Mesendoderm (in vitro differentiated cells): ENCODE data around the gene ACO2.
"Not testable (repeated sequence)": the region's sequence is repeated elsewhere in the genome, so short reads cannot be mapped to it uniquely, and the experiment has no call there.

Experiments used
- DNase-seq: peaks from one replicate; pipeline ENCODE4 v3.0.0; 2013
- H2AK5ac ChIP-seq: 2 replicates; pipeline ENCODE4 v1.6.1; 2013; ENCODE audit warnings: low read length, inconsistent platforms
- H2BK120ac ChIP-seq: 2 replicates; pipeline ENCODE4 v1.6.1; 2013; ENCODE audit warnings: low read depth, mild to moderate bottlenecking, low read length, moderate library complexity, mixed read lengths
- H2BK15ac ChIP-seq: replicated peaks from 2 replicates; pipeline ENCODE4 v1.6.1; 2013; ENCODE audit warnings: low read depth, mild to moderate bottlenecking, moderate library complexity
- H2BK5ac ChIP-seq: 2 replicates; pipeline ENCODE4 v1.6.1; 2013; ENCODE audit warnings: low read length, inconsistent platforms
- H3K18ac ChIP-seq: 2 replicates; pipeline ENCODE4 v1.6.1; 2013; ENCODE audit warnings: mild to moderate bottlenecking, low read length, mixed read lengths
- H3K23ac ChIP-seq: one replicate; pipeline ENCODE4 v1.6.1; 2013; ENCODE audit warnings: low read length
- H3K27ac ChIP-seq: 2 replicates; pipeline ENCODE4 v1.5.1; 2013; ENCODE audit warnings: low read depth, mild to moderate bottlenecking, inconsistent platforms, low read length, moderate library complexity
- H3K27me3 ChIP-seq: 2 replicates; pipeline ENCODE4 v1.6.1; 2013; ENCODE audit warnings: low read length, control low read depth, mild to moderate bottlenecking, inconsistent platforms; ENCODE audit not compliant: insufficient read depth, poor library complexity
- H3K36me3 ChIP-seq: 2 replicates; pipeline ENCODE4 v1.6.1; 2013; ENCODE audit warnings: low read length, inconsistent platforms; ENCODE audit not compliant: control insufficient read depth, insufficient read depth
- H3K4ac ChIP-seq: one replicate; pipeline ENCODE4 v1.6.1; 2013; ENCODE audit warnings: low read depth, mild to moderate bottlenecking, low read length, moderate library complexity
- H3K4me1 ChIP-seq: 2 replicates; pipeline ENCODE4 v1.6.1; 2013; ENCODE audit warnings: low read depth, low read length, inconsistent platforms; ENCODE audit not compliant: control insufficient read depth
- H3K4me2 ChIP-seq: 2 replicates; pipeline ENCODE4 v1.6.1; 2013; ENCODE audit warnings: low read length
- H3K4me3 ChIP-seq: 2 replicates; pipeline ENCODE4 v1.5.1; 2013; ENCODE audit warnings: mild to moderate bottlenecking, low read length
- H3K56ac ChIP-seq: one replicate; pipeline ENCODE4 v1.6.1; 2013; ENCODE audit warnings: low read length
- H3K79me1 ChIP-seq: 2 replicates; pipeline ENCODE4 v1.6.1; 2013; ENCODE audit warnings: low read length, inconsistent platforms
- H3K79me2 ChIP-seq: 2 replicates; pipeline ENCODE4 v1.6.1; 2013; ENCODE audit warnings: mild to moderate bottlenecking, low read length; ENCODE audit not compliant: control insufficient read depth, insufficient read depth
- H3K9ac ChIP-seq: 2 replicates; pipeline ENCODE4 v1.6.1; 2013; ENCODE audit warnings: low read length, inconsistent platforms
- H4K5ac ChIP-seq: one replicate; pipeline ENCODE4 v1.6.1; 2013; ENCODE audit warnings: low read length
- H4K8ac ChIP-seq: one replicate; pipeline ENCODE4 v1.6.1; 2013; ENCODE audit warnings: low read depth, mild to moderate bottlenecking, control low read depth, low read length, moderate library complexity
- WGBS: extraction: QIAGEN DNeasy Blood & Tissue Kit; methylation state at CpG from one replicate; pipeline ENCODE4 v1.1.7; 2013; ENCODE audit warnings: low lambda C conversion rate, missing lambda C conversion rate; ENCODE audit not compliant: insufficient coverage; ENCODE audit errors: extremely low coverage; 5-methylcytosine and 5-hydroxymethylcytosine counted together

The ACO2 gene

DNA sequence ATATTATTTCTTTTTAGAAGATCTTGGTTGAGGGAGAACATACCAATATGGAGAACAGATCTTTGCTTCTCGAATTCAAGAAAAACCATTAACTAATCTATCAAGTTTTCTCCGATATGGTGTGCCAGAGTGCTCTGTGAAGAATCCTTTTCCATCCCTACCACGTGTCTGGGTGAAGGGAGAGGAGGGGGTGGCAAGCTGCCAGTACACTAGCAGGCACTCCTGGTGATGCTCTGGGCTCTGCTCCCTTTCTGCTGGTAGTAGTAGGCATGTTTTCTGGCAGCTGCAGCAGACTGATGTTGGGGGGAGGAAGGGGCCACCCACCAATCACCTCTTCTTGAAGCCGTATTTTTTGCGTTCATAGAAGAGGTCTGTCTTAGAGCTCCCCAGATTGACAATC is 8.8 kb upstream of the ACO2 start:
- WGBS, result no CpG with 5 or more reads among the region's 5 CpGs
- not testable (repeated sequence) for H3K18ac ChIP-seq, H3K36me3 ChIP-seq, H2BK5ac ChIP-seq, H3K27me3 ChIP-seq, H3K79me1 ChIP-seq, H3K9ac ChIP-seq, H4K8ac ChIP-seq, H3K79me2 ChIP-seq, H3K4me1 ChIP-seq, H3K4me3 ChIP-seq, H3K4ac ChIP-seq, H2BK15ac ChIP-seq, H2BK120ac ChIP-seq, DNase-seq, H3K27ac ChIP-seq, H3K56ac ChIP-seq, H2AK5ac ChIP-seq, H4K5ac ChIP-seq, H3K23ac ChIP-seq, H3K4me2 ChIP-seq

DNA sequence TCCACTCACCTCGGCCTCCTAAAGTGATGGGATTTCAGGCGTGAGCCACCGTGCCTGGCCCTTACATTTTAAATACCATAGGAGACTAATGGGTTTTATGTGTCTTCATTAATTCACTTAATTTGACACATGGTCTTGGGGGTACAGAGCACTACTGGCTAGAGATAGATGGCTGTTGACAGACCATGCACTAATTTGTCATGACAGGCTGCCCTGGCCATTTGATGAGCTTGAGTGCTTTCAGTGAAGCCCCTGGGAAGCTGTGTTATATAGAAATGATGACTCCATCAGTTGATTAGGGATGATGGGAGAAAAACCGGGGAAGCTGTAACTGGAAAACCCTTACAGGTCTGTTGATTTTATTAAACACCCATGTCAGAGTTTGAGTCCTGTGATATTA is 7.0 kb upstream of the ACO2 start:
- Histone ChIP-seq H2AK5ac (no peak overlapping the region), H4K5ac (no peak overlapping the region), H3K79me1 (peaks cover 10% of the 10 kb centered on the region), H2BK5ac (no peak overlapping the region), H4K8ac (no peak overlapping the region), H3K36me3 (peaks cover 13% of the 10 kb centered on the region), H3K56ac (no peak overlapping the region), H3K23ac (no peak overlapping the region), H3K4me3 (no peak overlapping the region), H3K4me2 (no peak overlapping the region), H3K9ac (no peak overlapping the region), H3K79me2 (peaks cover 5% of the 10 kb centered on the region), H2BK15ac (no peak overlapping the region), H2BK120ac (no peak overlapping the region), H3K27ac (no peak overlapping the region), H3K18ac (no peak overlapping the region), H3K27me3 (no peaks in the 10 kb centered on the region), H3K4ac (no peak overlapping the region), H3K4me1 (no peaks in the 10 kb centered on the region)
- no CpG with 5 or more reads among the region's 4 CpGs for WGBS
- DNase-seq, result no peak

DNA sequence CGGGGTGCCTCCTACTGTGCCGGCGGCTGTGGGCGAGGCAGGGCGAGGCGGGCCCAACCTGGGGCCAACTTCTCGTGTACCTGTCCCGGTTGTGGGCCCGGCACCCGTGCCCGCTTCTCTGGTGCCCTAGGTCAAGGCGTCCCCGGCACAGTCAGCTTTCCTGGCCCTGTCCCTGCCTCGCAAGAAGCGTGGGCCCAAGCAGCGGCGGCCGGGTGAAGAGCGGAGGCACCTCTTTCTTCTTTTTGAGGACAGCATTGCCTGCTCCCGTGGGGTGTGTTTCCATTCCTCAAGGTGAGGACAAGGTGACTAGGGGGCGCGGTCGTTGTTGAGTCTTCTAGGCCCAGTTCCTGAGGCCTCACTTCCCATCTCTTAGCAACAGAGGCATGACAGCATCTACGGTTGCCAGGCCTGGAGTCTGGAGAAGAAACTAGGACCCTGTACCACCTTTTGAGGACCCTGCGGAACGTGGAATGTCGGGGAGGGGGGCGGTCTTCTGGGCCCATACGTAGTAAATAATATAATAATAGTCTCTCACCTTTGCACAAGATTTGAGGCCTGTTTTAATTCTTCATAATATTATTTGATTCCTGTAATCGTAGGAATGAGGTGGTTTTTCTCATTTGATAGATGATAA is 418 bp downstream of the ACO2 start:
- H4K8ac ChIP-seq, result no peak overlapping the region
- H3K79me1 ChIP-seq, result peaks cover 26% of the 10 kb centered on the region
- peak overlapping the region; percentile 73 for H3K56ac ChIP-seq
- no CpG with 5 or more reads among the region's 30 CpGs for whole genome bisulfite sequencing
- H2BK120ac ChIP-seq, result no peak overlapping the region
- no peaks in the 10 kb centered on the region for H3K27me3 ChIP-seq
- H3K36me3 ChIP-seq, result peaks cover 8% of the 10 kb centered on the region
- no peak overlapping the region for H3K18ac ChIP-seq
- peak; percentile 73 for DNase-seq
- H4K5ac ChIP-seq, result no peak overlapping the region
- H3K4me2 ChIP-seq, result peak overlapping the region; percentile 76
- no peak overlapping the region for H3K4ac ChIP-seq
- H3K23ac ChIP-seq, result no peak overlapping the region
- H2BK15ac ChIP-seq, result no peak overlapping the region
- H2BK5ac ChIP-seq, result no peak overlapping the region
- peak overlapping the region; percentile 76 for H3K9ac ChIP-seq
- H3K27ac ChIP-seq, result no peak overlapping the region
- peak overlapping the region; percentile 38 for H3K4me3 ChIP-seq
- H3K4me1 ChIP-seq, result peaks cover 3% of the 10 kb centered on the region
- H2AK5ac ChIP-seq, result no peak overlapping the region
- peaks cover 46% of the 10 kb centered on the region for H3K79me2 ChIP-seq

DNA sequence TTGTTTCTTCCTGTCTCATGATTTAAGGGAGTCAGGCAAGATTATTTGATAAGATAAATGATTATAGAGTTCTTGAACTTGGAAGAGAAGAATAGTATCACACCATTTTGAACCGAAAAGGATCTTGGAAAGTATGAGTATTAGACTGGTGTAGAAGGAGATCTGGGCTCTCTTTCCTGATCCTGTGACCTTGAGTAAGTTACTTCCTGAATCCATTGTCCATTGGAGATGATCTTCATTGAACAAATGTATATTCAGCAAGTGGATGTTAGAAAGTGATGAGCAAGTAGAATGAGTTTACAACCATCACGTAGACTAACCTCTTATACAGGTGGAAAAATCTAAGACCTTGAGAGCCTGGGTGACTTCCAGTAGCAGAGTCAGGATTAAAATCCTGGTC is 2.0 kb downstream of the ACO2 start:
- Histone ChIP-seq H2BK15ac (no peak overlapping the region), H3K4ac (no peak overlapping the region), H3K56ac (no peak overlapping the region), H3K36me3 (peaks cover 6% of the 10 kb centered on the region), H3K4me3 (no peak overlapping the region), H3K27me3 (no peaks in the 10 kb centered on the region), H3K79me2 (peaks cover 46% of the 10 kb centered on the region), H3K18ac (no peak overlapping the region), H2BK120ac (no peak overlapping the region), H3K9ac (no peak overlapping the region), H3K79me1 (peaks cover 24% of the 10 kb centered on the region), H3K23ac (no peak overlapping the region), H2BK5ac (no peak overlapping the region), H4K5ac (no peak overlapping the region), H3K27ac (no peak overlapping the region), H4K8ac (no peak overlapping the region), H3K4me1 (peaks cover 3% of the 10 kb centered on the region), H2AK5ac (no peak overlapping the region), H3K4me2 (no peak overlapping the region)
- no CpG with 5 or more reads among the region's 2 CpGs for WGBS
- no peak for DNase-seq

DNA sequence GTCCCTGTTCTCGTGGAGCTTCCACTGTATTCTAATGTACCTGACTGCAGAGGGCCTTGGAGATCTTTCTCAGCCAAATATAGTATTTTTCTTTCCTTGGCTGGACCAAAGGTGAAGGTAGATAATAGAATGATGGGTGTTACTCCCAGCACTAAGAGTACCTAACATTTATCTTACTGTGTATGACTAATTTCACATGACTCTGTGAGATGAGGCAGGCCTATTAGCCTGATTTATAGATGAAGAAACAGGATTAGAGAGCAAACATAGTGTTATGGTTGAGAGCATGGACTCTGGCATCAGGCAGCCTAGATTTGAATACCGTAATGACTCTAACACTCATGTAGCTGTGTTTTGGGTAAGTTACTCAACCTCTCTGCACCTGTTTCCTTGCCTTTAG is 2.7 kb downstream of the ACO2 start:
- no peak overlapping the region for H4K8ac ChIP-seq
- no peak overlapping the region for H3K4me3 ChIP-seq
- H2AK5ac ChIP-seq, result no peak overlapping the region
- H3K4me1 ChIP-seq, result peaks cover 3% of the 10 kb centered on the region
- H2BK5ac ChIP-seq, result no peak overlapping the region
- H3K27ac ChIP-seq, result no peak overlapping the region
- WGBS, result no CpG with 5 or more reads among the region's 2 CpGs
- no peak overlapping the region for H3K9ac ChIP-seq
- peaks cover 2% of the 10 kb centered on the region for H3K36me3 ChIP-seq
- no peak overlapping the region for H3K18ac ChIP-seq
- H3K56ac ChIP-seq, result no peak overlapping the region
- H3K27me3 ChIP-seq, result no peaks in the 10 kb centered on the region
- no peak overlapping the region for H2BK120ac ChIP-seq
- H3K23ac ChIP-seq, result no peak overlapping the region
- no peak overlapping the region for H2BK15ac ChIP-seq
- H3K4me2 ChIP-seq, result no peak overlapping the region
- H3K79me2 ChIP-seq, result peaks cover 41% of the 10 kb centered on the region
- peaks cover 20% of the 10 kb centered on the region for H3K79me1 ChIP-seq
- H3K4ac ChIP-seq, result no peak overlapping the region
- no peak for DNase-seq
- H4K5ac ChIP-seq, result no peak overlapping the region

DNA sequence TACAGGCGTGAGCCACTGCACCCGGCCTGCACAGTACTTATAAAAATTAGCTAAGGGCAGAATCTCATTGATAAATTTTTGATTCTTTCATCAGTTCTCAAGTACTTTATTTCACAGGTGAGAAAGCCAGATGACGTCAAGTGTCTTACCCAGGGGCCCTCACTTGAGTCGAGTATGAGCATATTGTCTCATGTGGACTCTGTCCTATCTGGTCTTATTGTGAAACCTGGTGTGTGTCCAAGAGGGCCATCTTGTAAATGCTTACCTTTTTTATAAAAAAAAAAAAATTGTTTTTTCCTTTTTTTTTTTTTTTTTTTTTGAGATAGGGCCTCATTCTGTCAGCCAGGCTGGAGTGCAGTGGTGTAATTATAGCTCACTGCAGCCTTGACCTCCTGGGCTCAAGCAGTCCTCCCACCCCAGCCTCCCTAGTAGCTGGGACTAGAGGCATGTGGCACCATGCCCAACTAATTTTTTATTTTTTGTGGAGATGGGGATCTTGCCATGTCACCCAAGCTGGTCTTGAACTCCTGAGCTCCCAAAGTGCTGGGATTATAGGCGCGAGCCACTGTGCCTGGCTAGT is 6.0 kb downstream of the ACO2 start:
- H3K27ac ChIP-seq, result no peak overlapping the region
- H3K9ac ChIP-seq, result no peak overlapping the region
- H2BK5ac ChIP-seq, result no peak overlapping the region
- WGBS, result no CpG with 5 or more reads among the region's 6 CpGs
- H3K4me2 ChIP-seq, result no peak overlapping the region
- H3K79me2 ChIP-seq, result peaks cover 23% of the 10 kb centered on the region
- H3K36me3 ChIP-seq, result no peaks in the 10 kb centered on the region
- DNase-seq, result no peak
- H4K5ac ChIP-seq, result no peak overlapping the region
- no peak overlapping the region for H3K4ac ChIP-seq
- no peak overlapping the region for H2AK5ac ChIP-seq
- no peak overlapping the region for H2BK15ac ChIP-seq
- H3K23ac ChIP-seq, result no peak overlapping the region
- no peaks in the 10 kb centered on the region for H3K27me3 ChIP-seq
- no peak overlapping the region for H2BK120ac ChIP-seq
- H4K8ac ChIP-seq, result no peak overlapping the region
- peaks cover 14% of the 10 kb centered on the region for H3K79me1 ChIP-seq
- no peak overlapping the region for H3K56ac ChIP-seq
- no peak overlapping the region for H3K4me3 ChIP-seq
- H3K4me1 ChIP-seq, result no peaks in the 10 kb centered on the region
- H3K18ac ChIP-seq, result no peak overlapping the region
